22Rv1 (cell line): Measurements from ENCODE around the gene SLC29A2.

Experiments used
- H3K27ac ChIP-seq: fragments of 450-650 bp; 2 replicates; pipeline ENCODE4 v1.5.1; 2017
- ZFX ChIP-seq: fragments of 450-650 bp; IDR thresholded peaks from 2 replicates; pipeline ENCODE4 v1.6.1; 2017; ENCODE audit warnings: antibody characterized with exemption, borderline replicate concordance
- TF ChIP-seq, protein P1 (sequence below): fragments of 450-650 bp; IDR thresholded peaks from 2 replicates; pipeline ENCODE4 v1.5.1; 2017; ENCODE audit warnings: mild to moderate bottlenecking

Gene SLC29A2

DNA sequence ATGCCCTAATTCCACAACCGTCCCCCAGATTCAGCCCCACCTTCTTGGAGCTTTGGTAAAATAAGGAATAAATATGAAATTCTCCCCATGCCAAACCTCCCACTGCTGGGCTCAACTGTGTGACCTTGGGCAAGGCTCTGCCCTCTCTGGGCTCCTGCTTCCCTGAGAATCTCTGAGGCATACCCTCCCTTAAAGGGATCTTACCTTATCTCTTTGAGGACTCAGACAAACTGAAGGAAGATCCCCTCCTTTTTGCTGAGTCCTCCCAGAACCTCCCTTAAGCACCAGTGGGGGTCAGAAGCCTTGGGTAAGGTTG is 57.4 kb downstream of the SLC29A2 start:
- TF ChIP-seq ZFX, result no peak
- TF ChIP-seq, protein P1, sequence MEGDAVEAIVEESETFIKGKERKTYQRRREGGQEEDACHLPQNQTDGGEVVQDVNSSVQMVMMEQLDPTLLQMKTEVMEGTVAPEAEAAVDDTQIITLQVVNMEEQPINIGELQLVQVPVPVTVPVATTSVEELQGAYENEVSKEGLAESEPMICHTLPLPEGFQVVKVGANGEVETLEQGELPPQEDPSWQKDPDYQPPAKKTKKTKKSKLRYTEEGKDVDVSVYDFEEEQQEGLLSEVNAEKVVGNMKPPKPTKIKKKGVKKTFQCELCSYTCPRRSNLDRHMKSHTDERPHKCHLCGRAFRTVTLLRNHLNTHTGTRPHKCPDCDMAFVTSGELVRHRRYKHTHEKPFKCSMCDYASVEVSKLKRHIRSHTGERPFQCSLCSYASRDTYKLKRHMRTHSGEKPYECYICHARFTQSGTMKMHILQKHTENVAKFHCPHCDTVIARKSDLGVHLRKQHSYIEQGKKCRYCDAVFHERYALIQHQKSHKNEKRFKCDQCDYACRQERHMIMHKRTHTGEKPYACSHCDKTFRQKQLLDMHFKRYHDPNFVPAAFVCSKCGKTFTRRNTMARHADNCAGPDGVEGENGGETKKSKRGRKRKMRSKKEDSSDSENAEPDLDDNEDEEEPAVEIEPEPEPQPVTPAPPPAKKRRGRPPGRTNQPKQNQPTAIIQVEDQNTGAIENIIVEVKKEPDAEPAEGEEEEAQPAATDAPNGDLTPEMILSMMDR, result no peak
- H3K27ac ChIP-seq, result no peak overlapping the region

DNA sequence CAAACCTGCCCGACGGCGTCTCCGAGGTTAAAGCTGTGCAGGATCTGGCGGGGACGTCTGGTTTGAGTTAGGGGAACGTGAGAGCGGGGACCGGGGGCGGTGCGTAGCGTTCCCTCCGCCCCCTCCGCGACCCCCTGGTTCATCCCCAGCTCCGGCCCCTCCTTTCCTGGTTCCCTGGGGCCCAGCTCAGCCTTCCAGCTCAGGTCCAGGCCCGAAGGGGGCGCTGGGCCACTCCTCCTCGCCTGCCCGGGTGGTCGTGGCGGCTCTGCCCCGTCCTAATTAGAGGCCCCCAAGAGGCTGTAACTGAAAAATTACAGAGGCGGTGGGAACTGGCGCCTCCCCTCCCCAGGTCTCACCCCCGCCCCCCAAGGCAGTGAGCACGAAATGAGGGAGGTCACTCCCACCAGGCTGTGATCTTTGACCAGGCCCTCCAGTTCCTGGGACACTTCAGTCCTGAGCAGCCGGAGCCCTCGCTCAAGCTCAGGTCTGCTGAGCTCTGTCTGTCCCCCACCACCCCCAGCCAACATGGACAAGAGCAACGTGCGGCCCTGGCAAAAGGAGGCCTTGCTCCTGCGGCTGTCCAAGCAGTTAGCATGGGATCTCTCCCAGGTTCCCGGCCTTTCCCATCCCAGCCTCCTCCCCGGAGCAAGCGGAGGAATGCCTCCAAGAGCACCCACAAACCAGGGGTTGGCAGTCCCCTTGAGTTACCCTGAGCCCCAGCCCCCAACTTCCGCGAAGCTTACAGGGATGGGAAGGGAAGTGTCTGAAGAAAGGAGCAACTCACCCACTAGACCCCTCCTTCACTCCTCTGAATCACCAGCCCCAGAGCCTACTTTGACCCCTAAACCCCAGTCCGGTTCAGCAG is 58.0 kb downstream of the SLC29A2 start:
- TF ChIP-seq, protein P1, result no peak; the same call in 1 of the 2 replicates
- no peak for TF ChIP-seq ZFX
- peak overlapping the region; percentile 67 for H3K27ac ChIP-seq

DNA sequence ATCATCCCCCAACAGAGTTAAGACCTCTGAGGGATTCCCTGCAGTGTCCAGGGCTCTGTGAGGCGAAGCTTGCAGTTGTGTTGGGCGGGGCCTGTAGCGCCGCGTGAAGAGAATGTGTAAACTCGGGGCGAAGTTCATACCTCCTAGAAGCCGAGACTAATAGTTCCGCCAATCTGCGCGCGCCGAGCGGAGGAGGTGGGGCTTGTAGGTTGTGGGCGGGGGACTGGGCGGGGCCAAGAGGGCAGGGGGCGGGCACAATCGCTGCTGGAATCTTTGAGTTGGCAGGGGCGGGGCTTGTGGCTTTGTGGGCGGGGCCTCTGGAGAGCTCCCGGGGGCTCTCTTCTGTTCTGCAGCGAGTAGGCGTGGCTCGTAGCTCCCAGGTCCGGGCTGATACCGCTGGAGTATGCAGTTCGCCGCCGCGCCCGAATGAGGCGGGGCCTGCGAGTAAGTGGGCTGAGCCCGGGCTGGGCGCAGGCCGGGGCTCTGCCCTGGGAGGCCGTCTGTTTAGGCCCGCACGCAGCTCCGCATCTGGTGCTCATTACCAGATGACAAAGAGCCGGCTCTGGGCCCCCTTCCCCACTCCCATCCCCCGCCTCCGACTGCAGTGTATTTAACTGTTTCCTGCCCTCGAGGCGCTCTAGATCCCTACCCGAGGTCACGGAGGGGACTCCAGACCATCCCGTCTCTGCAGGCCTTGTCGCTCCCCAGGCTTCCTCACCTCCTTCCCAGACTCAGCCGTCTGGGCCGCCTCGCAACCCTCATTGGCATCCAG is 58.8 kb downstream of the SLC29A2 start:
- H3K27ac ChIP-seq, result peak overlapping the region; percentile 67
- no peak for TF ChIP-seq ZFX
- TF ChIP-seq, protein P1, result no peak
